ENCODE data around the gene PANK3. TPM values are rescaled to one million over a fixed set of nuclear protein-coding genes. Genes with fewer than 3 reads are reported as not detected.
"Not testable (repeated sequence)": the region's sequence is repeated elsewhere in the genome, so short reads cannot be mapped to it uniquely, and the experiment has no call there.

PANK3 gene
- total RNA-seq, 2 experiments from 2014 or later: 33.8 to 56.2 TPM

DNA sequence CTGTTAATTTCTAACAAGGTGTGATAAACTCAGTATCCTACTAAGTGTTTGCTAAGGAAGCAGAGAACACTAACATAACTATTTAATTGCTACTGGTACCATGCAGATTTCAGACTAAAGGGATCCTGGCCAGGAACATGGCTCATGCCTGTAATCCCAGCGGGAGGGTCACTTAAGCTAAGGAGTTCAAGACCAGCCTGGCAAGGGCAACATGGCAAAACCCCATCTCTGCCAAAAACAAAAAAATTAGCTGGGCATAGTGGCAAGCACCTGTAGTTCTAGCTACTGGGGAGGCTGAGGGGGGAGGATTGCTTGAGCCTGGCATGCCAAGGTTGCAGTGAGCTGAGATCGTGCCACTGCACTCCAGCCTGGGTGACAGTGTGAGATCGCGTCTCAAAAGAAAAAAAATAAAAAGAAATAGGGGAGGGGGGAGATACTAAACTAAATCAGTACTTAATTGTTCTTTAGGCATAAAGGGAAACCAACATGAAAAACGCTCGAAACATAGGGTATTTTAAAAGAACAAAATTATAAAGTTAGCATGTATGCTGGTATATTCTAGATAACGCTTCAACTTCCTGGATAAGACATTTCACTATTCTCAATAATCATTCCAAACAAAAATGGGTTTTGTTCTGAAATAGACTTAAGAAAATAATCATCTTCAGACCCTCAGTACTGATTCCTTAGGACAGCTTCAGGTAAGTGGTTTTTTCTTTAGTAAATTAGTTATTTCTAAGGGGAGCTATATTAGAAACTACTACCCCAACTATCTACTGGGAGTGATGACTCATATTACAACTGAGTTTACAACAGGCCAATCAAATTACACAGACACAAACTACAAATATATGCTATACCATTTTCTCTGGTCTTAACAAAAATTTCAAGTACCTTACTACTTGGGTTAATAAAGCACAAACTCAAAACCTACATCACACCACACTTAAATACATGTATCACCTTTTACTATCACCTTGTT lies 3.5 kb downstream of the PANK3 start:
- ChIA-PET POLR2A (no interaction called here), CTCF (interaction anchor here (0.6 kb wide), 1 partner anchor 89 kb away, joined by 3 read pairs; the partner anchor contains the start of gene RARS1)
- Mint-ChIP-seq H3K36me3 (ENCODE audit: low read depth) (peaks cover 35% of the 10 kb centered on the region), H3K4me1 (peaks cover 41% of the 10 kb centered on the region), H3K9me3 (ENCODE audit: low read depth) (no peaks in the 10 kb centered on the region), H3K27ac (no peak overlapping the region), H3K4me3 (no peak overlapping the region), H3K27me3 (no peaks in the 10 kb centered on the region)
- no peak for DNase-seq
- no peak for ATAC-seq
- intact Hi-C loops (cut with DNase I, micrococcal nuclease): loop anchor here in 1 of 2 experiments (5.0 kb wide), 1 partner anchor 1007 kb away; the partner anchor contains the start of gene SPDL1

DNA sequence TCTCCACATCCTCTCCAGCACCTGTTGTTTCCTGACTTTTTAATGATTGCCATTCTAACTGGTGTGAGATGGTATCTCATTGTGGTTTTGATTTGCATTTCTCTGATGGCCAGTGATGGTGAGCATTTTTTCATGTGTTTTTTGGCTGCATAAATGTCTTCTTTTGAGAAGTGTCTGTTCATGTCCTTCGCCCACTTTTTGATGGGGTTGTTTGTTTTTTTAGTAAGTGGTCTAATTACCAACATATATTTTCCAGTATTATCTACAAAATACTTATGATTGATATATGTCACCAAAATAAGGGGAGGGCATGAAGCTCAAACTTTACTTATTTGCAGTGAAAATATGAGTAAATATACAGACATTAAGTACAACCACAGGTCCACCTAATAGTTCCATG lies 5.0 kb downstream of the PANK3 start:
- H3K27ac Mint-ChIP-seq; H3K27me3 Mint-ChIP-seq; H3K9me3 Mint-ChIP-seq (ENCODE audit: low read depth); DNase-seq; intact Hi-C loops (cut with DNase I, micrococcal nuclease); CTCF ChIA-PET; H3K4me3 Mint-ChIP-seq; ATAC-seq: not testable (repeated sequence)
- Mint-ChIP-seq H3K4me1 (peaks cover 34% of the 10 kb centered on the region), H3K36me3 (ENCODE audit: low read depth) (peaks cover 41% of the 10 kb centered on the region)
- POLR2A ChIA-PET: interaction anchor here (0.6 to 0.7 kb wide), 3 partner anchors 88 to 1662 kb away, joined by 3 to 9 read pairs (median 4); partner anchors contain the start of gene RARS1

DNA sequence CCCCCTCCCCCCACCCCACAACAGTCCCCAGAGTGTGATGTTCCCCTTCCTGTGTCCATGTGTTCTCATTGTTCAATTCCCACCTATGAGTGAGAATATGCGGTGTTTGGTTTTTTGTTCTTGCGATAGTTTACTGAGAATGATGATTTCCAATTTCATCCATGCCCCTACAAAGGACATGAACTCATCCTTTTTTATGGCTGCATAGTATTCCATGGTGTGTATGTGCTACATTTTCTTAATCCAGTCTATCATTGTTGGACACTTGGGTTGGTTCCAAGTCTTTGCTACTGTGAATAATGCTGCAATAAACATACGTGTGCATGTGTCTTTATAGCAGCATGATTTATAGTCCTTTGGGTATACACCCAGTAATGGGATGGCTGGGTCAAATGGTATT lies 5.5 kb downstream of the PANK3 start:
- H3K4me3 Mint-ChIP-seq; CTCF ChIA-PET; H3K27ac Mint-ChIP-seq; DNase-seq; intact Hi-C loops (cut with DNase I, micrococcal nuclease); H3K27me3 Mint-ChIP-seq; POLR2A ChIA-PET; ATAC-seq; H3K9me3 Mint-ChIP-seq (ENCODE audit: low read depth): not testable (repeated sequence)
- Mint-ChIP-seq H3K4me1 (peaks cover 34% of the 10 kb centered on the region), H3K36me3 (ENCODE audit: low read depth) (peaks cover 42% of the 10 kb centered on the region)

DNA sequence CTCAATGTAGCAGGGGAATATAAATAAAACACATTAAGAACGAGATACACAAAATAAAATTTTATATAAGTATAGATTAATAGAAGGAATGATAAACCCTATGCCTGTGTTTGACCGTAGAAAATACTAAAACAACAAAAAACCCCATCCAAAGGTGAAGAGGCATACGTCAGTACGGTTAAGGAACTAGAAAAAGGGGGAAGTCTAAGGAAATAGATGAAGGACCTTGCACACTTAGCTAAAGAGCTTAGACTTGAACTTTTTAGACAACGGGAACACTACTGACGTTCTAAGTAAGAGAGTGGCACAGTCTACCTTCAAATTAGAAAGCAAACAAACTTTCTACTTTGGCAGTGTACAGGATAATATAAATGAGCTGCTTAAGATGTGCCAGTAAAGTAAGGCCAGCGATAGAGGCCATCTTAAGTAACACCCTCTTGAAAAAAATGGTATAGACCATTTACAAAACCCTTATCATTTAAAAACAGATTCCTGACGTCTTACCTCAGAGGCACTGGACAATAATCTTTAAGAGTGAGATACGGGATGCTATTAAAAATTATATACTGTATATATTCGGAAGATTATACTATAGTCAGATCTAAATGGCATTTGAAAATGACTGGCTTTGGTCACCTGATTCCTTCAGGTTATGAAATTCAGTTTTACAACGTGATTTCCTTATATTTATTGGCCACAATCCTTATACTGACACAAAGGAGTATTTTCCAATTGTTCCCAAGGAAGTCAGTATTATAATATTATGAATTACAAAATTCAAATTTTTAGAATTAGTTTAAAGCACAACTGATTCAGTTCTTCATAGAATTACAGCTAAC lies 8.5 kb downstream of the PANK3 start:
- no peak overlapping the region for H3K4me3 Mint-ChIP-seq
- intact Hi-C loops (cut with DNase I, micrococcal nuclease): no loop called here

DNA sequence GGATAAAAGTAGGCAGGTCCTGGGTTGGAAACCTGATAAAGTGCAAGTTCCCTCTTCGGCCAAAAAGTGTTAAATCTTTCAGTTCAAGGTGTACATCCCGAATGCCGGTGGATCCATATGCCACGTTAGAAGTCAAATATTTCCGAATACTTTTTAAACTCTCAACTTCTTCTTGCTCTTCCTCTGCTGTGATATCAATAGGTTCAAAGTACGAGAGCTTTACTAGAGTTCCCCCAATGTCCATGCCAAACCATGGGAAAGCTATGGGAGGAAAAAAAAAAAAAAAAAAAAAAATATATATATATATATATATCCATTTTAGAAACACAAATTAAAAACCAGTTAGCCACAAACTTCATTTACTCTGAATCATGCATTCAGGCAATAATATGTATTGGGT lies 10.4 kb downstream of the PANK3 start:
- POLR2A ChIA-PET: no interaction called here
- Mint-ChIP-seq H3K36me3 (ENCODE audit: low read depth) (peaks cover 42% of the 10 kb centered on the region), H3K27me3 (no peaks in the 10 kb centered on the region), H3K4me3 (no peak overlapping the region), H3K9me3 (ENCODE audit: low read depth) (no peaks in the 10 kb centered on the region), H3K4me1 (peaks cover 11% of the 10 kb centered on the region), H3K27ac (no peak overlapping the region)
- ATAC-seq (no peak), DNase-seq (no peak)
- CTCF ChIA-PET: no interaction called here
- intact Hi-C loops (cut with DNase I, micrococcal nuclease): no loop called here

More for the DNA sequence above, 8.5 kb downstream of the PANK3 start:
- peaks cover 18% of the 10 kb centered on the region for H3K4me1 Mint-ChIP-seq
- POLR2A ChIA-PET: no interaction called here
- H3K27me3 Mint-ChIP-seq: no peaks in the 10 kb centered on the region
- ATAC-seq (no peak), DNase-seq (no peak)
- CTCF ChIA-PET: no interaction called here
- no peak overlapping the region for H3K27ac Mint-ChIP-seq
- H3K9me3 Mint-ChIP-seq (ENCODE audit: low read depth): no peaks in the 10 kb centered on the region
- peaks cover 52% of the 10 kb centered on the region for H3K36me3 Mint-ChIP-seq (ENCODE audit: low read depth)

DNA sequence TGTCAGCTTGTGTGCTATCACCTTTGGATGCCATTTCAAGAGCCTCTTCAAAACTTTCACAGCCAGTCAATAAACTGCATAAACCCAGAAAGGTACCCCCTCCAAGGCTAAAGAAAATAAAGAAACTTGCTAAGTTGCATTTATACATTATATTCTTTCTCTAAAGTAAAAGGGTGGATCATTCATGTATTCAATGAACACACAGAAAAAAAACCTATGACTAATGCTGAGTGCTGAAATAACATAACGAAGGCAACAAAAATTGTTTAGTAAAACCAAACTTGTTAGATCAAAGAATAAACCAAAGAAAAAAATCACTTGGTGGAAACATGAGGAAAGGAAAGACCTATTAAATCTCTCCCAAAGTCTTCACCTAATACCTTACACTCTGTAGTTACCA lies 15.2 kb downstream of the PANK3 start:
- Mint-ChIP-seq H3K4me3 (no peak overlapping the region), H3K27ac (no peak overlapping the region), H3K9me3 (ENCODE audit: low read depth) (no peaks in the 10 kb centered on the region), H3K27me3 (no peaks in the 10 kb centered on the region), H3K36me3 (ENCODE audit: low read depth) (peaks cover 56% of the 10 kb centered on the region), H3K4me1 (peaks cover 4% of the 10 kb centered on the region)
- ATAC-seq: no peak
- intact Hi-C loops (cut with DNase I, micrococcal nuclease): no loop called here
- CTCF ChIA-PET: interaction anchor here (0.6 kb wide), 1 partner anchor 145 kb away, joined by 4 read pairs; no protein-coding TSS in a partner anchor
- no peak for DNase-seq
- POLR2A ChIA-PET: no interaction called here

DNA sequence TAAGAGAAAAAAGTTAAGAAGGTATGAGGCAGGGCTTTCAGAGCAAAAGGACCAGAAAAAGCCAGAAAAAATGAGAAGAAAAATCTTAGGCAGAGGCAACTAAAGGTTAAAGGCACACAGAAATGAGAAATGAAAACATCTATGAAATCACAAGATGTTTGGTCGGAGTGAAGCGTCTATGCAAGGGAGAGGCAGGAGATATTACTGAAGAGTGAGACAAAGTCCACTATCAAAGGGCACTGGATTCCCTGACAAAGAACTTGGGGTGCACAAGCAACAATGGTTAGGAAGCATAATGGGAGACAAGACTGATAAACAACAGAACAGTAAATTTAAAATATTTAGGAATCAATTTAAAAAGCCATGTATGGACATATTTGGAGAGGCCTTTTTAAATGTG lies 16.9 kb downstream of the PANK3 start:
- DNase-seq (no peak), ATAC-seq (no peak)
- intact Hi-C loops (cut with DNase I, micrococcal nuclease): no loop called here
- H3K4me1 Mint-ChIP-seq: no peaks in the 10 kb centered on the region
- no peak overlapping the region for H3K27ac Mint-ChIP-seq
- CTCF ChIA-PET: no interaction called here
- peaks cover 53% of the 10 kb centered on the region for H3K36me3 Mint-ChIP-seq (ENCODE audit: low read depth)
- no peak overlapping the region for H3K4me3 Mint-ChIP-seq
- no peaks in the 10 kb centered on the region for H3K27me3 Mint-ChIP-seq
- POLR2A ChIA-PET: no interaction called here
- H3K9me3 Mint-ChIP-seq (ENCODE audit: low read depth): no peaks in the 10 kb centered on the region

DNA sequence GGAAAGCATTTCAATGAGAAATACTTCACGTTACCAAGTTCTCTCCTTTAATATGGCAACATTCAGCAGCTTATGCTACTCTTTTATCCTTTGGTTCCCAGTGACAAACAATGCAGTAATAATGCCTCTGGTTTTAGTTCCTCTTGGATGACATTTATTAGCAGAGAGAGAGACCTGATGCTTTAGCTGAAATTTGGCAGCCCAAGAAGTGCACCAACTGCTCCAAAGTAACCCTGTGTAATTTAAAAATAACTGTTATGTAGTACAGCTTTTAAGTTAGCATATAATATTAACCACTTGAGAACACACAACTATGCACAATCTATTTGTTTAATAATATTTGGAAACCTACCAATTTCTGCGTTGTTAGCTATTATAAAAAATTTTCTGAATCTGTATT lies 21.8 kb downstream of the PANK3 start:
- intact Hi-C loops (cut with DNase I, micrococcal nuclease): no loop called here
- ATAC-seq (no peak), DNase-seq (no peak)
- H3K4me3 Mint-ChIP-seq: no peak overlapping the region
- H3K4me1 Mint-ChIP-seq: peaks cover 3% of the 10 kb centered on the region
- no peak overlapping the region for H3K27ac Mint-ChIP-seq
- H3K9me3 Mint-ChIP-seq (ENCODE audit: low read depth): no peaks in the 10 kb centered on the region
- peaks cover 64% of the 10 kb centered on the region for H3K36me3 Mint-ChIP-seq (ENCODE audit: low read depth)
- H3K27me3 Mint-ChIP-seq: no peaks in the 10 kb centered on the region
- CTCF ChIA-PET: interaction anchor here (0.5 kb wide), 1 partner anchor 1026 kb away, joined by 3 read pairs; the partner anchor contains the start of gene SPDL1
- POLR2A ChIA-PET: no interaction called here

DNA sequence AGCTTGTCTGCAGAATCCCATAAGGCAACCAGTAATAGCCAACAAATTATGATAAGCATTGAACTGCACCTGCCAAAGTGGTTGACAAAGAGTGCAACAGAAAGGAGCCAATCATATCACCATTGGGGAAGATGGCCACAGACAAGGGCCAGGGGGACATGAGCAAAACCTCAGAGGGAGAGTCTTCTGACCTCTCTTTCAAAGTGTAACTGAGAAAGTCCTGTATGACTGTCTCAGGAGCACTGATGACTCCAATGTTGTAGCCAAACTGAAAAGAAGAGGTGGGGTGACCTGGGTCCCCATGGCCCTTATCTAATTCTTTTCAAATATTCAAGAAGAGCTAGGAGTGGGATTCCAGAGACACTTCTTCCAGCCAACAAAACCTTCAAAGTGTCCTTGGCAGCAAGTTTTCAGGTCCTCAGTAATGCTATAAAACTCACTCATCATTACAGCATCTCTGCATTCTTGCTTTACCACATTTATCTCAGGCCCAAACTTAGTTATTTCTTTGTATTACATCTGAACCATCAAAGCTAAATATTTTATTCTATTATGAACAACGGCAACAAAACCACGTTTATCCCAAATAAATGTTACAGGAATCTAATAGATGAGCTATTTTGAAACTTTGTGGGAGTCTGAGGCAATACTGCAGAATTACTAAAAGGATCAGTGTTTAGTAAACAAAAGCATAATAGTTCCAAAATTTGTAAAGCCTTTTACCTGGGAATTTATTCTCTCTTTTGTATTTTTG lies 25.6 kb downstream of the PANK3 start:
- H3K27me3 Mint-ChIP-seq: no peaks in the 10 kb centered on the region
- H3K36me3 Mint-ChIP-seq (ENCODE audit: low read depth): peaks cover 64% of the 10 kb centered on the region
- ChIA-PET POLR2A (no interaction called here), CTCF (no interaction called here)
- no peak overlapping the region for H3K4me3 Mint-ChIP-seq
- H3K27ac Mint-ChIP-seq: no peak overlapping the region
- H3K9me3 Mint-ChIP-seq (ENCODE audit: low read depth): no peaks in the 10 kb centered on the region
- intact Hi-C loops (cut with DNase I, micrococcal nuclease): no loop called here
- no peak for ATAC-seq
- H3K4me1 Mint-ChIP-seq: peaks cover 3% of the 10 kb centered on the region
- no peak for DNase-seq

DNA sequence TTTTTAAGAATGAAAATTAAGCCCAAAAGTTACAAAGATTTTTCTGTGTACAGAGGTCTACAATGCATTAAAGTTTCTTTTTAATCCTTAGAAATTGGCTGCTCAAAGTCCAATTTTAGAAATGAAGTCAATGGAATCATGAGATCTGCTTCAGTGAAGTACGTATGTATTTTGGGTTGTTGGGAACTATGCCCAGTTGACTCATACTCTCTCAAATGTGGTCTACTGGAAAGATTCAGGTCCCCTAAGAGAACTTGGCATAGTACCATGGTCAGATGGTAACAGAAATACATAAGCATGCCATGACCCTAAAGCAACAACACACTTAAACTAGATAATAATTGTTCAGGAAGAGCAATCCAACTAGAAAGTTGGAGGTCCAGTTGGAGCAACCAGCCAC lies 27.0 kb downstream of the PANK3 start:
- POLR2A ChIA-PET: no interaction called here
- no peak for ATAC-seq
- no peak for DNase-seq
- Mint-ChIP-seq H3K36me3 (ENCODE audit: low read depth) (peaks cover 68% of the 10 kb centered on the region), H3K27ac (no peak overlapping the region), H3K9me3 (ENCODE audit: low read depth) (no peaks in the 10 kb centered on the region), H3K27me3 (no peaks in the 10 kb centered on the region), H3K4me1 (peaks cover 3% of the 10 kb centered on the region), H3K4me3 (no peak overlapping the region)
- intact Hi-C loops (cut with DNase I, micrococcal nuclease): no loop called here
- CTCF ChIA-PET: no interaction called here

DNA sequence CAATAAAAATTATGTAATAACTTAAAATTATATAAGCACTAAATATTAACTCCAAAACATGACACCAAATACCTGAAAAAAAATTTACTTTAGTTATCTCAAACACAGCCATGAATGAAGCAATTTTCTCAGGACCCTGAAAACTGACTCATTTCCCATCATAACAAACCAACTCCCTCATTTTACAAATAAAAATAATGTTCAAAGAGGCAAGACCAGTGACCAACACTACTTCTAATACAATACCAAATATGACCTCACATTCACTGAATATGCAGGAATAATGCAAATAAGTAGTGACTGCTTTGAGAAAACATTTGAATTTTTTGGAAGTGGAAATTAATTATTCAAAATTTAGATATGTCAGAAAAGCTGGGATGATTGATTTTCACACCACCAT lies 28.5 kb downstream of the PANK3 start:
- Mint-ChIP-seq H3K27me3 (no peaks in the 10 kb centered on the region), H3K27ac (no peak overlapping the region), H3K9me3 (ENCODE audit: low read depth) (no peaks in the 10 kb centered on the region), H3K36me3 (ENCODE audit: low read depth) (peaks cover 65% of the 10 kb centered on the region), H3K4me1 (peaks cover 3% of the 10 kb centered on the region), H3K4me3 (no peak overlapping the region)
- no peak for DNase-seq
- intact Hi-C loops (cut with DNase I, micrococcal nuclease): no loop called here
- ATAC-seq: no peak
- POLR2A ChIA-PET: no interaction called here
- CTCF ChIA-PET: no interaction called here
